Smooth muscle cell (in vitro differentiated cells): ENCODE data around the gene PRDM15. TPM values are rescaled to one million over a fixed set of nuclear protein-coding genes. Genes with fewer than 3 reads are reported as not detected.

Experiments used
- DNase-seq: peaks from one replicate; lab custom pipeline; 2025; ENCODE audit not compliant: unreplicated experiment; lab: John Stamatoyannopoulos, UW
- H2AFZ ChIP-seq: fragments of 200-600 bp; sonication (generic); 2 replicates; pipeline ENCODE4 v1.6.0; 2016; ENCODE audit warnings: antibody characterized with exemption, low read depth, mild to moderate bottlenecking
- H3F3A ChIP-seq: fragments of 200-600 bp; sonication (generic); 2 replicates; pipeline ENCODE4 v1.6.0; 2017; ENCODE audit warnings: antibody characterized with exemption, low read depth
- H3K27ac ChIP-seq: fragments of 200-600 bp; sonication (generic); 2 replicates; pipeline ENCODE4 v1.5.1; 2016; ENCODE audit warnings: low read depth, mild to moderate bottlenecking
- H3K27me3 ChIP-seq: fragments of 200-600 bp; sonication (generic); 2 replicates; pipeline ENCODE4 v1.6.1; 2016; ENCODE audit warnings: low read depth, mild to moderate bottlenecking
- H3K36me3 ChIP-seq: fragments of 200-600 bp; sonication (generic); 2 replicates; pipeline ENCODE4 v1.5.1; 2016; ENCODE audit warnings: low read depth
- H3K4me1 ChIP-seq: fragments of 200-600 bp; sonication (generic); 2 replicates; pipeline ENCODE4 v1.5.1; 2016; ENCODE audit warnings: low read depth
- H3K4me2 ChIP-seq: fragments of 200-600 bp; sonication (generic); 2 replicates; pipeline ENCODE4 v1.6.0; 2016; ENCODE audit warnings: mild to moderate bottlenecking
- H3K4me3 ChIP-seq: fragments of 200-600 bp; sonication (generic); 2 replicates; pipeline ENCODE4 v1.5.1; 2016; ENCODE audit warnings: mild to moderate bottlenecking
- H3K79me2 ChIP-seq: fragments of 200-600 bp; sonication (generic); 2 replicates; pipeline ENCODE4 v1.6.0; 2016; ENCODE audit warnings: low read depth, mild to moderate bottlenecking
- H3K9ac ChIP-seq: fragments of 200-600 bp; sonication (generic); 2 replicates; pipeline ENCODE4 v1.6.0; 2016; ENCODE audit warnings: low read depth
- H3K9me3 ChIP-seq: fragments of 200-600 bp; sonication (generic); replicated peaks from 2 replicates; pipeline ENCODE4 v1.5.1; 2016; ENCODE audit warnings: low read depth
- H4K20me1 ChIP-seq: fragments of 200-600 bp; sonication (generic); 2 replicates; pipeline ENCODE4 v1.6.0; 2016; ENCODE audit warnings: low read depth
- WGBS: methylation state at CpG from one replicate; pipeline ENCODE4 v1.1.7; 2016; ENCODE audit warnings: low lambda C conversion rate; 5-methylcytosine and 5-hydroxymethylcytosine counted together
- polyA plus RNA-seq: library from polyadenylated mRNA; unstranded; fragments of >200 nt; fragmentation: Nextera tagmentation; extraction: Ambion mirVana; gene quantifications from 2 replicates; pipeline ENCODE4 v1.2.1, GENCODE V29; 2016
- total RNA-seq: library from RNA; depleted of rRNA; stranded (reverse); fragments of >200 nt; gene quantifications from 2 replicates; pipeline ENCODE4 v1.2.3, GENCODE V29; 2014
- TF ChIP-seq, protein P1 (sequence below): fragments of 200-600 bp; sonication (generic); IDR thresholded peaks from 2 replicates; pipeline ENCODE4 v1.5.1; 2017; ENCODE audit warnings: borderline replicate concordance, mild to moderate bottlenecking, antibody characterized with exemption; ENCODE audit not compliant: insufficient read depth, poor library complexity, severe bottlenecking

The PRDM15 gene
- total and polyA plus RNA-seq, 2 experiments from 2014 or later, result 2.0 to 6.8 TPM

DNA sequence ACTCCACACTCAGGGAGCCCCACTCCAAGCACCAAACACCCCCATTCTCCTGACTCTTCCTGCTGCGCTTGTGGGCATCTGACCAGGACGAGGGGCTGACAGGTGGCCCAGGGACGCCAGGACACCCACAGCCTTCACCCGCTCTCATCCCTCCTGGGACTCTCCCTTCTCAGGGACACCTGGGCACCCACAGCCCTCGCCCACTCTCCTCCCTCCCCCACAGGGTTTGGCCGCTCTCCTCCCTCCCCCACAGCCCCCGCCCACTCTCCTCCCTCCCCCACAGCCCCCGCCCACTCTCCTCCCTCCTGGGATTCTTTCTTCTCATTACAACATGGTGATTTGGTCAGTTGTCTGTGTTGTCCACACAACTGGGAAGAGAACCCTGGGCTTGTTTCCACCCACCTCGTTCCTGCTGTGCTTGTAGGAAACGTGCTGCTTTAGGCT, 43.4 kb downstream of the PRDM15 start:
- Histone ChIP-seq H3K79me2 (no peaks in the 10 kb centered on the region), H3F3A (no peaks in the 10 kb centered on the region), H3K4me3 (no peak overlapping the region), H3K9ac (no peak overlapping the region), H3K36me3 (no peaks in the 10 kb centered on the region), H3K27ac (no peak overlapping the region), H3K4me1 (no peaks in the 10 kb centered on the region), H3K4me2 (no peak overlapping the region), H4K20me1 (no peaks in the 10 kb centered on the region), H2AFZ (no peak overlapping the region), H3K27me3 (no peaks in the 10 kb centered on the region), H3K9me3 (peaks cover under 1% of the 10 kb centered on the region)
- DNase-seq, result no peak
- WGBS, result 84% methylated on average over 7 of the region's 10 CpGs
- TF ChIP-seq, protein P1, sequence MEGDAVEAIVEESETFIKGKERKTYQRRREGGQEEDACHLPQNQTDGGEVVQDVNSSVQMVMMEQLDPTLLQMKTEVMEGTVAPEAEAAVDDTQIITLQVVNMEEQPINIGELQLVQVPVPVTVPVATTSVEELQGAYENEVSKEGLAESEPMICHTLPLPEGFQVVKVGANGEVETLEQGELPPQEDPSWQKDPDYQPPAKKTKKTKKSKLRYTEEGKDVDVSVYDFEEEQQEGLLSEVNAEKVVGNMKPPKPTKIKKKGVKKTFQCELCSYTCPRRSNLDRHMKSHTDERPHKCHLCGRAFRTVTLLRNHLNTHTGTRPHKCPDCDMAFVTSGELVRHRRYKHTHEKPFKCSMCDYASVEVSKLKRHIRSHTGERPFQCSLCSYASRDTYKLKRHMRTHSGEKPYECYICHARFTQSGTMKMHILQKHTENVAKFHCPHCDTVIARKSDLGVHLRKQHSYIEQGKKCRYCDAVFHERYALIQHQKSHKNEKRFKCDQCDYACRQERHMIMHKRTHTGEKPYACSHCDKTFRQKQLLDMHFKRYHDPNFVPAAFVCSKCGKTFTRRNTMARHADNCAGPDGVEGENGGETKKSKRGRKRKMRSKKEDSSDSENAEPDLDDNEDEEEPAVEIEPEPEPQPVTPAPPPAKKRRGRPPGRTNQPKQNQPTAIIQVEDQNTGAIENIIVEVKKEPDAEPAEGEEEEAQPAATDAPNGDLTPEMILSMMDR, result no peak

DNA sequence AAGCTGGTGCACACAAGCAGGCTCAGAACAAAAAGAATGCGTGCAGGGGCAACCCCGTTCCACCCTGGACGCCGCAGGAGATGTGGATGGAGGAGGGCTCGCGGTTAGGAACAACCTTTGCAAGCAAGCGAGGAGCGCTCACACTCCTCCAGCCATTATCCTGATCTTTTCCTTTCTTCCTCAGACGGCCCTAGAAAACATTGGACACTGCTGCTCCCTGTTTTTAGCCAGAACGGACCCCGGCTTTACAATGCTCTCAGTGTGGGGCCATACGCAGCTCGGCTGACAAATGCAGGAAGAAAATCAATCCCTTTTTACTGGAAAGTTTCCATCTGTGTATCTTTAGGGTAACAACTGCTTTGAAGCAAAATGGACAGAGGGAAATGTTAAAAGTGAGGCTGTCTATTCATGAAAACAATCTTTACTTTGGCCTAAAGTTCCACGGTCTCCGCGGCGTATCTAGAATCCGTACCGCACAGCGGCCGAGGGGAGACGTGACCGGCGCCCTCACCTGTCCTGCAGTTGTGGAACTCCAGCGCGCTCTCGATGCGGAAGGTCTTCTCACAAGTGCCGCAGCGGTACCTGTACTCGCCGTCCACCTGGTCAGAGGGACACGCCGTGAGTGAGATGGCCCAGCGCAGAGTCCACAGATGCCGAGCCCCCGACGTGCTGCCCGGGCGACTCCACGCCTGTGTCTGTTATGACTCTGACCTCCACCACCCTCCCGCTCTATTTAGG, 44.0 kb downstream of the PRDM15 start:
- 97% methylated on average over 42 of the region's 42 CpGs for WGBS
- no peak overlapping the region for H3K27ac ChIP-seq

DNA sequence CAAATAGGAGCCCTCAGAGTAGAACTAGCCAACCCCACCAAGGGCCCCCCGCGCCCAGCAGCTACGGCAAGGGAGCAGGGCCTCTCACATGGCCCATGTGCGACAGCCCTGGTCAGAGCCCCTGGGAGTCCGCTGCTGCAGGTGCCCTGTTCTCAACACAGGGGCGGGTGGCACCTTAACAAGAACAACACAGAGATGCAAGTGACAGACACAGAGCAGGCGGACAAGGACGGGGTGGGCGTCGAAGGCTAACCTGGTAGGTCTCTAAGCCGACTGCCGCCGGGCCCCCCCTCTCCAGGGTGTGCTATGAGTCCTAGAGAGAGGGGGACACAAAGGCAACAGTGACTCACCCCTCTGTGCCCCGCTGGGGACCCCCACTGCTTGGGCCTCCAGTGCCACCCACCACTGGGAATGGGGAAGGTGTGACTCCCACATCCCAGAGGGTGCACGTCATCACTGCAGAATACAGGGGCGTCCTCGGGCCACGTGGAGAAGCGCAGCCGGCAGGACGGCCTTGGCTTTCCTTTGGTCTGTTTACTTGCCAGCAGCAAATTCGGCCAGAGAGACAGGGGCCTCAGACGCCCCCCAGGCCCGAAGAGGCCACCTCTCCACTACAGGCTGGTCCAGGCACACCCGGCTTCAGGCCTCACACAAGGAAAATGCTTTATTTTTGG, 44.8 kb downstream of the PRDM15 start:
- Histone ChIP-seq H3K9me3 (no peaks in the 10 kb centered on the region), H3K36me3 (no peaks in the 10 kb centered on the region), H4K20me1 (no peaks in the 10 kb centered on the region), H3K27ac (no peak overlapping the region), H3K79me2 (no peaks in the 10 kb centered on the region), H3K9ac (no peak overlapping the region), H3K4me2 (no peak overlapping the region), H3K4me1 (no peaks in the 10 kb centered on the region), H3K4me3 (no peak overlapping the region), H3F3A (peaks cover 1% of the 10 kb centered on the region), H3K27me3 (no peaks in the 10 kb centered on the region), H2AFZ (no peak overlapping the region)
- DNase-seq, result no peak
- WGBS, result 93% methylated on average over 25 of the region's 25 CpGs
- TF ChIP-seq, protein P1, result no peak

More for the DNA sequence above, 44.0 kb downstream of the PRDM15 start:
- Histone ChIP-seq H3K27me3 (no peaks in the 10 kb centered on the region), H3F3A (no peaks in the 10 kb centered on the region), H3K4me1 (no peaks in the 10 kb centered on the region), H4K20me1 (no peaks in the 10 kb centered on the region), H3K36me3 (no peaks in the 10 kb centered on the region), H2AFZ (no peak overlapping the region), H3K4me2 (no peak overlapping the region), H3K79me2 (no peaks in the 10 kb centered on the region), H3K9me3 (no peaks in the 10 kb centered on the region), H3K4me3 (no peak overlapping the region), H3K9ac (no peak overlapping the region)
- no peak for DNase-seq
- TF ChIP-seq, protein P1, result no peak
